Measurements from ENCODE around the gene TFEC.
"Not testable (repeated sequence)": the region's sequence is repeated elsewhere in the genome, so short reads cannot be mapped to it uniquely, and the experiment has no call there.

TFEC gene

GRCh38 chr7:115987486-115987885 is 43.1 kb downstream of the TFEC start:
- DNase-seq, result no peak

- no peak for DNase-seq
Measured at GRCh38 chr7:115984105-115984504, 46.5 kb downstream of the TFEC start.

GRCh38 chr7:115980159-115980558 is 50.4 kb downstream of the TFEC start:
- no peak for DNase-seq

GRCh38 chr7:115976651-115977050 is 53.9 kb downstream of the TFEC start:
- DNase-seq, result no peak

- no peak for DNase-seq
Measured at GRCh38 chr7:115975766-115976165, 54.8 kb downstream of the TFEC start.

GRCh38 chr7:115973406-115973805 is 57.2 kb downstream of the TFEC start:
- DNase-seq, result no peak

GRCh38 chr7:115971506-115971905 is 59.1 kb downstream of the TFEC start:
- no peak for DNase-seq

GRCh38 chr7:115968596-115968995 is 62.0 kb downstream of the TFEC start:
- DNase-seq, result no peak

- DNase-seq, result no peak
Measured at GRCh38 chr7:115968171-115968570, 62.4 kb downstream of the TFEC start.

GRCh38 chr7:115965796-115966475 is 64.6 kb downstream of the TFEC start:
- no peak for DNase-seq

GRCh38 chr7:115965236-115965635 is 65.3 kb downstream of the TFEC start:
- no peak for DNase-seq

- DNase-seq, result no peak
Measured at GRCh38 chr7:115964799-115965198, 65.8 kb downstream of the TFEC start.

GRCh38 chr7:115962340-115962739 is 68.2 kb downstream of the TFEC start:
- DNase-seq, result no peak

- DNase-seq, result no peak
Measured at GRCh38 chr7:115953592-115954255, 76.8 kb downstream of the TFEC start.

GRCh38 chr7:115952832-115953231 is 77.7 kb downstream of the TFEC start:
- no peak for DNase-seq

GRCh38 chr7:115951547-115951946 is 79.0 kb downstream of the TFEC start:
- DNase-seq, result no peak

- DNase-seq, result no peak
Measured at GRCh38 chr7:115941703-115942268, 88.8 kb downstream of the TFEC start.

- no peak for DNase-seq
Measured at GRCh38 chr7:115940460-115941060, 90.0 kb downstream of the TFEC start.

GRCh38 chr7:115937960-115938359 is 92.6 kb downstream of the TFEC start:
- no peak for DNase-seq

GRCh38 chr7:115933471-115933870 is 97.1 kb downstream of the TFEC start:
- DNase-seq, result no peak

GRCh38 chr7:115932880-115933279 is 97.7 kb downstream of the TFEC start:
- no peak for DNase-seq

GRCh38 chr7:115930184-115930583 is 100.4 kb downstream of the TFEC start:
- not testable (repeated sequence) for DNase-seq

GRCh38 chr7:115929736-115930135 is 100.8 kb downstream of the TFEC start:
- DNase-seq, result not testable (repeated sequence)

- peak; percentile 12 for DNase-seq
Measured at GRCh38 chr7:115924411-115924810, 106.2 kb downstream of the TFEC start.
